Central memory CD8-positive, alpha-beta T cell (primary cell): ENCODE measurements around the gene ATP13A2.

Source experiments
- ATAC-seq: fragments of 150-1000 bp; cut with Tn5 transposase; replicated peaks from 2 replicates; pipeline ENCODE4 v1.10.0; 2022; ENCODE audit warnings: mild to moderate bottlenecking, moderate FRiP score, moderate number of reproducible peaks; ENCODE audit not compliant: poor library complexity, severe bottlenecking; ENCODE audit errors: extremely low read depth
- DNase-seq, 2 donors: peaks; one replicate each; pipeline ENCODE4 v3.0.0; 2021; ENCODE audit warnings: low spot score in 2 of 2
- H3K27ac Mint-ChIP-seq: one replicate; pipeline ENCODE4 v1.8.0; 2022; ENCODE audit warnings: low read depth, mild to moderate bottlenecking, moderate library complexity, mixed read lengths
- H3K27me3 Mint-ChIP-seq: one replicate; pipeline ENCODE4 v1.8.0; 2022; ENCODE audit warnings: mixed read lengths
- H3K36me3 Mint-ChIP-seq: one replicate; pipeline ENCODE4 v1.8.0; 2022; ENCODE audit warnings: mild to moderate bottlenecking, moderate library complexity, mixed read lengths; ENCODE audit not compliant: insufficient read depth
- H3K4me1 Mint-ChIP-seq: one replicate; pipeline ENCODE4 v1.8.0; 2022; ENCODE audit warnings: mixed read lengths
- H3K4me3 Mint-ChIP-seq: one replicate; pipeline ENCODE4 v1.8.0; 2022; ENCODE audit warnings: mild to moderate bottlenecking, moderate library complexity, mixed read lengths
- H3K9me3 Mint-ChIP-seq: one replicate; pipeline ENCODE4 v1.8.0; 2022; ENCODE audit warnings: mixed read lengths

The ATP13A2 gene

DNA sequence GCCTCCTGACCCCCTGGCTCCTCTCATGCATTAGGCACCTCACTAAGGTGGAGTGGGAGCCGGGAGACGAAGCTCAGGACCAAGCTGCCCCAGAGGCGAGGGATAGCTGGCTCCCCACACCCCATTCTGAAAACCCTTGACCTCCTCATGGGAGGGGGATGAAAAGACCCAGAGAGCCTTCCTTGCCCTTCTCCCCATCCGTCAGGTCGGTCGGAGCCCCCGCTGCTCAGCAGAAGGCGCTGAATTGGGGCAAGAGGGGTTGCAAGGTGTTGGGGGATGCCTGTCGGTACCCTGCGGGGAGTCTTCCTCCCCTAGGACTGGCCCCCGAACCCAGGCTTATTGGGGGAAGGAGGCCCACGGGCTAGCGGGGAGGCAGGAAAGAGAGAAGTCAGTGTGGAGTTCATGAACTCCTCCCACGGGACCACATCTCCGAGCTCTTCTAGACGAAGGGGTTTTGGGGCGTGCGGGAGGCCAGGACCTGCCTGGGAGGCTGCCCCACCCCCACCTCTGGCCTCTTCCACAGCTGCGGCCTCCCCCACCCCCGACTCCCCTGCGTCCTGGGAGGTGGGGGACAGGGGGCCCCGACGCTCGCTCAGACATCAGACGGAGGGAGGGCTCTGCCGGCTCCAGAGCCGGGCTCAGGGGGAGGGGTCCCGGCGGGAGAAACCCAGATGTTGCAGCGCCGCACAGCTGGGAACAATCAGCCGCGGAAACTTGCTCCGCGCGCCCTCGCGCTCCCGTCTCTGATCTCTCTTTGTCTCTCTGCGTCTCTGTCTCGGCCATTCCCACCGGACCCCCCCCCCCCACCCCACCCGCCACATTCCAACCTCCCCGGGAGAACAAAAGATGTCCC lies 32.0 kb downstream of the ATP13A2 start:
- no peaks in the 10 kb centered on the region for H3K9me3 Mint-ChIP-seq
- H3K4me1 Mint-ChIP-seq = peaks cover 10% of the 10 kb centered on the region
- peak overlapping the region; percentile 77 for H3K4me3 Mint-ChIP-seq
- no peak for ATAC-seq
- H3K36me3 Mint-ChIP-seq = peaks cover 3% of the 10 kb centered on the region
- no peak overlapping the region for H3K27ac Mint-ChIP-seq
- no peak for DNase-seq
- peaks cover 28% of the 10 kb centered on the region for H3K27me3 Mint-ChIP-seq

DNA sequence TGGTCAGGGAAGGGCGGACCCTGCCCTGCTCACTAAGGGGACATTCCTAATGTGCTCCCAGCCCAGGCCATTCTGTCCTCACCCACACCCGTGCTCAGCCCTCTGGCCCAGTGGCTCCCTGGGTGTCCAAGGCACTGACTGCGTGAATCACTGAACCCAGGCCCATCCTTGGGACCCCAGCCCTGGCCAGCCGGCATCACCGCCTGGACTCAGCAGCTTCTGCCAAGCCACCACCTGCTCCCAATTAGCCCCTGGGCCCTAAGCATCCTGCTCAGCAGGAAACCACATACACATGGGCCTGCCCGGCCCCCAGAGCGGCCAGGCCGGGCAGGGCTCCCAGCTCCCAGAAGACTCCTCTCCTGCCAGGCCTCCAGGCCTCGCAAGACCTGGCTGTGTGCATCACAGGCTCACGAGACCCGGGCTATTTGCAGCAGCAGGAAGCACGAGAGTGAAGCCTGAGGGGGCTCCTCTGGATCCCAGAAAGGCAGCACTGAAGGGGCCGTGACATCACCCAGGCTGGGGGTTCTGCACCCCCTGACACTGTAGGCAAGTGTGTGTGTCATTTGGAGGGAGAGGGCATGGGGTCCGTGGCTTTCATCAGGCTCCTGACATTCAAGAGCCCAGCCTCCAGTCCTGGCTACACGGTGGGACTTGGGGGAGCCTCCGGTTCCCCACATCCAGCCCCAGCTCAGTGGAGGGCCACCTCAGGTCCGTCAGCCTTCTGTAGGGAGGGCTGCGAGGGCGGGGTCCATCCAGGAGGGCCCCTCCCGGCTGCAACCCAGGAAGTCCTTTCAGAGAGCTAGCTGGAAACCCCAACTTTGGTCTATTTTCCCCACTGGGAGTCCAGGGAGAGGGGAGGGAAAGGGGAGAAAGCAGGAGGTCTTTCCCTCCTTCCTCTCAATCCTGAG lies 32.9 kb downstream of the ATP13A2 start:
- Mint-ChIP-seq H3K36me3 (peaks cover 3% of the 10 kb centered on the region), H3K4me3 (peak overlapping the region; percentile 77), H3K27ac (no peak overlapping the region), H3K4me1 (peaks cover 10% of the 10 kb centered on the region), H3K9me3 (no peaks in the 10 kb centered on the region), H3K27me3 (peaks cover 28% of the 10 kb centered on the region)
- DNase-seq (no peak), ATAC-seq (no peak)

- DNase-seq (no peak), ATAC-seq (no peak)
- Mint-ChIP-seq H3K36me3 (peaks cover 3% of the 10 kb centered on the region), H3K4me1 (peaks cover 10% of the 10 kb centered on the region), H3K27ac (no peak overlapping the region), H3K4me3 (no peak overlapping the region), H3K27me3 (peaks cover 21% of the 10 kb centered on the region), H3K9me3 (no peaks in the 10 kb centered on the region)
Observed at GRCh38 chr1:16978139-16978538, 33.6 kb downstream of the ATP13A2 start.

DNA sequence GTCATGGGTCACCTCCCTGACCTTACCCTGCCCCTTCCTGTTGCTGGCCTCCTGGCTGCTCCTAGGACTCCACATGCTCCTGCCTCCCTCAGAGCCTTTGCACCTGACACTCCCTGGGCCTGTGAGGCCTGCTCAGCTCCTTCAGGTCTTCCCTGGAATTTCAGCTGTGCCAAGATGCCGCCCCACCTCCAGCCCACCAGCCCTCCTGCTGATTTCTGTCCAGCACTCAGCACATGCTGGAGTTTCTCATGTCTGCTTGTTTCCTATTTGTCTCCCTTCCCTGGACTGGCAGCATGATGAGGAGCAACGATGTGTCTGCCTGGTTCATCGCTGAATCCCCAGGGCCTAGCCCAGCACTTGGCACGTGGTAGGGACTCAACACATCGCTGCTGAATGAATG lies 34.4 kb downstream of the ATP13A2 start:
- peaks cover 3% of the 10 kb centered on the region for H3K36me3 Mint-ChIP-seq
- H3K9me3 Mint-ChIP-seq = no peaks in the 10 kb centered on the region
- no peak for ATAC-seq
- no peak overlapping the region for H3K4me3 Mint-ChIP-seq
- peaks cover 16% of the 10 kb centered on the region for H3K27me3 Mint-ChIP-seq
- peaks cover 10% of the 10 kb centered on the region for H3K4me1 Mint-ChIP-seq
- no peak for DNase-seq
- H3K27ac Mint-ChIP-seq = no peak overlapping the region

- Mint-ChIP-seq H3K36me3 (peaks cover 3% of the 10 kb centered on the region), H3K9me3 (no peaks in the 10 kb centered on the region), H3K27ac (no peak overlapping the region), H3K27me3 (peaks cover 16% of the 10 kb centered on the region), H3K4me3 (no peak overlapping the region), H3K4me1 (peaks cover 10% of the 10 kb centered on the region)
- DNase-seq = no peak
- no peak for ATAC-seq
Observed at GRCh38 chr1:16976966-16977365, 34.8 kb downstream of the ATP13A2 start.

DNA sequence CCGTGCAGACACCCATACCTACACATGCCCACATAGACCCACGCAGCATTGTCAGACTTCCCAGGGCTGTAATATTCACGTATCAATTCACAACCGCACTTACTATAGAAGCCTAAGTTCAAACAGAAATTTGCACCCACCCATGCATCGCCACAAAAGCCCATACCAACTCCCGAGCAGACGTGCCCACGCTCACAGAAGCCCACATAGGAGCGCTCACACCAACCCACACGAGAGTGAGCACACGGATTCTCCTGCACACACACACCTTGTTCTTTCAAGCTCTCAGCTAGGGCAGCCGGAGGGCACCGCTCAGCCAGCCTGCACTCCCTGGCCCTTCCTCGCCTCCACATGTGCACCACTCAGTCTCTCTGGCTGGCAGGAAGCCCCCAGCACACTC lies 35.9 kb downstream of the ATP13A2 start:
- no peak for DNase-seq
- Mint-ChIP-seq H3K36me3 (no peaks in the 10 kb centered on the region), H3K9me3 (no peaks in the 10 kb centered on the region)

GRCh38 chr1:16975211-16975610 lies 36.5 kb downstream of the ATP13A2 start:
- Mint-ChIP-seq H3K27ac (no peak overlapping the region), H3K4me3 (no peak overlapping the region), H3K36me3 (no peaks in the 10 kb centered on the region), H3K27me3 (peaks cover under 1% of the 10 kb centered on the region), H3K4me1 (no peaks in the 10 kb centered on the region), H3K9me3 (no peaks in the 10 kb centered on the region)
- no peak for ATAC-seq
- DNase-seq = no peak

More for the DNA sequence above, 35.9 kb downstream of the ATP13A2 start:
- H3K27ac Mint-ChIP-seq = no peak overlapping the region
- H3K4me3 Mint-ChIP-seq = no peak overlapping the region
- H3K4me1 Mint-ChIP-seq = peaks cover 3% of the 10 kb centered on the region
- H3K27me3 Mint-ChIP-seq = peaks cover 7% of the 10 kb centered on the region
- ATAC-seq = no peak

DNA sequence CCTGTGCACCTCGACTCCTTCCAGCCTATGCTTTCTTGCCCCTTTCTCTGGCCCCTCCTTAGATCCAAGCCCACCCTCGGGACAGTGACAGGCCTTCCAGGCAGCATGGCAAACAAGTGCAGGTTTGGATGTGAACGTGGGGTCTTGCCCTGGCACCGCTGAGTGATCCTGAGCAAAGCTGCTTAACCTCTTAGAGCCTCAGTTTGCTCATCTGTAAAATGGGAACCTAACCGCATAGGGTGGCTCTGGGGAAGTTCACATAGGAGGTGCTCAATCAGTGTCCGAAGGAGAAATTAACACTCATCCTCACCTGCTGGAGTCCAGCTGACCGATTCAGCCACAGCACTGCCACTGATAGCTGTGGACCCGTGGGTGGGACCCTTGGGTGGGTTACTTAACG lies 38.5 kb downstream of the ATP13A2 start:
- DNase-seq = no peak
- ATAC-seq = no peak
- no peak overlapping the region for H3K4me3 Mint-ChIP-seq

GRCh38 chr1:16972189-16972895 lies 39.4 kb downstream of the ATP13A2 start:
- no peak for ATAC-seq
- H3K4me1 Mint-ChIP-seq = no peaks in the 10 kb centered on the region
- no peak overlapping the region for H3K4me3 Mint-ChIP-seq
- peaks cover 2% of the 10 kb centered on the region for H3K36me3 Mint-ChIP-seq
- H3K27me3 Mint-ChIP-seq = no peaks in the 10 kb centered on the region
- H3K27ac Mint-ChIP-seq = peak overlapping the region; percentile 13
- H3K9me3 Mint-ChIP-seq = no peaks in the 10 kb centered on the region
- DNase-seq = no peak

More for the DNA sequence above, 38.5 kb downstream of the ATP13A2 start:
- peaks cover 2% of the 10 kb centered on the region for H3K36me3 Mint-ChIP-seq
- no peaks in the 10 kb centered on the region for H3K4me1 Mint-ChIP-seq
- peak overlapping the region; percentile 13 for H3K27ac Mint-ChIP-seq
- no peaks in the 10 kb centered on the region for H3K9me3 Mint-ChIP-seq
- H3K27me3 Mint-ChIP-seq = no peaks in the 10 kb centered on the region

DNA sequence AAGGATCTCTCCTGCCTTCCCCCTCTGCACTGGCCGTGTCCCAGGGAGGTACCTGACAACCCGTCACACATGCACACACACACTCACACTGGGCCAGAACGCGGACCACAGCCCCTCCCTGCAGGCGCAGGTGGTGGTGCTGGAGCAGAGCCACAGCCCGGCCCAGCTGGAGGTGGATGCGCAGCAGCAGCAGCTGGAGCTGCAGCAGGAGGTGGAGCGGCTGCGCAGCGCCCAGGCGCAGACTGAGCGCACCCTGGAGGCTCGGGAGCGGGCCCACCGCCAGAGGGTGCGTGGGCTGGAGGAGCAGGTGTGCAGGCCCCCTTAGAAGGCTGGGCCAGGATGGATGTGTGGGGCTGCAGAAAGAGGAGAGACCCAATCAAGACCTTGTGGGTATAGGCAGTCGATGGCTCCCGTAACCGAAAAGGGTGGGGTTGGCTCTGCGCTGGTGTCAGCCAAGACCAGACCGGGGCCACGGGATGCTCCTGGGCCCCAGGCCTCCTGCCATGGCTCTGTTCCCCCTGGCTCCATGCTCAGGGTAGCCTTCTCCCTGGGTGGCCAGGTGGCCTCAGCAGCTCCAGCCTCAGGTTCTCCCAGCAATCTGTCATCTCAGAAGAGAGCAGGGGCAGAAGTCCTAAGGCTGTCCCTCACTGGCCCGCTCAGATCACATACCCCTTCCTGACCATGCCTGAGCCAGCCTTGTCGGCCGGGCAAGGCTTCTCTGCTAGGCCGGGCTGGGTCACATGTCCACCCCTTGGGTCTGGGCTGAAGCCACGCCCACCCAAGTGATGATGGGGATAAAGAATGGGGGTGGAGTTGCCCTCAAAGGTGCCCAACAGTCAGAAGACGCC lies 40.2 kb downstream of the ATP13A2 start:
- Mint-ChIP-seq H3K27ac (no peak overlapping the region), H3K4me1 (no peaks in the 10 kb centered on the region), H3K36me3 (peaks cover 3% of the 10 kb centered on the region), H3K27me3 (no peaks in the 10 kb centered on the region), H3K4me3 (no peak overlapping the region), H3K9me3 (no peaks in the 10 kb centered on the region)
- ATAC-seq = no peak
- no peak for DNase-seq

DNA sequence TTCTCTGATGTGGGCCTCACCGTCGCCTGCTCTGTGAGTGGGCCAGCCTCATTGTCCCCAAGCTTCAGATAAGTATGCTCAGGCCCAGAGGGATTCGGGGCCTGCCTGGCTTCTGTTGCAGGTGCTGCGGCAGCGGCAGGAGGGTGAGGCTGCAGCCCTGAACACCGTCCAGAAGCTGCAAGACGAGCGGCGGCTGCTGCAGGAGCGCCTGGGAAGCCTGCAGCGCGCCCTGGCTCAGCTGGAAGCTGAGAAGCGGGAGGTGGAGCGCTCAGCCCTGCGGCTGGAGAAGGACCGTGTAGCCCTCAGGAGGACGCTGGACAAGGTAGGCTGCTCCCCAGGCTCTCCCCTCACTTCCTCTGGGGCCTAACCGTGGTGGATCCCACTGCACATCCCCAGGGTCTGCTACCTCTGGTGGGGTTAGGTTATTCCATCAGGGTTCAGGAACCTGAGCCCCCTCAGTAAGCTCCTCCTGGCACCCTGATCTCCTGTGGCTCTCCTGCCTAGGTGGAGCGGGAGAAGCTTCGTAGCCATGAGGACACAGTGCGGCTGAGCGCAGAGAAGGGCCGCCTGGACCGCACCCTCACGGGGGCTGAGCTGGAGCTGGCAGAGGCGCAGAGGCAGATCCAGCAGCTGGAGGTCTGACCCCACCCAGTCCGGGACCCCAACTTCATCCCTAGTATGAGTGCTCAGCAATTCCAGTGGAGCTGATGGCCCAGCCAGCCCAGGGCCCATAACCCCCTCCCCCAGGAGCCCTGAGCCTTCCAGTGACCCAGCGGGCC lies 41.4 kb downstream of the ATP13A2 start:
- Mint-ChIP-seq H3K27me3 (no peaks in the 10 kb centered on the region), H3K4me3 (no peak overlapping the region), H3K9me3 (no peaks in the 10 kb centered on the region), H3K36me3 (peaks cover 6% of the 10 kb centered on the region), H3K27ac (no peak overlapping the region), H3K4me1 (peaks cover under 1% of the 10 kb centered on the region)
- no peak for ATAC-seq
- DNase-seq = no peak
